ENCODE measurements around the gene IL33.

IL33 gene

DNA sequence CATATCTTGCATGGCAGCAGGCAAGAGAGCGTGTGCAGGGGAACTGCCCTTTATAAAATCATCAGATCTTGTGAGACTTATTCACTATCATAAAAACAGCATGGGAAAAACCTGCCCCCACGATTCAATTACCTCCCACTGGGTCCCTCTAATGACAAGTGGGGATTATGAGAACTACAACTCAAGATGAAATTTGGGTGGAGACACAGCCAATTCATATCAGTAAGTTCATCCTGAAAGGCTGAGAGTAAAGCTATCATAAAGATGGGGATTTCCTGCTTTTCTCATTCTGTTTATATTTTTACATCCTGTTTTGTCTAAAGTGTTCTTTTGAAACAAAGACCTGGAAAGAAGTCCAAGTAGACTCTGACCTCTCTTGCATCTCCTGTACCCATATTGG, 28.9 kb upstream of the IL33 start:
- no peak for DNase-seq (ENCODE audit: low spot score)
- TF ChIP-seq, protein P1, sequence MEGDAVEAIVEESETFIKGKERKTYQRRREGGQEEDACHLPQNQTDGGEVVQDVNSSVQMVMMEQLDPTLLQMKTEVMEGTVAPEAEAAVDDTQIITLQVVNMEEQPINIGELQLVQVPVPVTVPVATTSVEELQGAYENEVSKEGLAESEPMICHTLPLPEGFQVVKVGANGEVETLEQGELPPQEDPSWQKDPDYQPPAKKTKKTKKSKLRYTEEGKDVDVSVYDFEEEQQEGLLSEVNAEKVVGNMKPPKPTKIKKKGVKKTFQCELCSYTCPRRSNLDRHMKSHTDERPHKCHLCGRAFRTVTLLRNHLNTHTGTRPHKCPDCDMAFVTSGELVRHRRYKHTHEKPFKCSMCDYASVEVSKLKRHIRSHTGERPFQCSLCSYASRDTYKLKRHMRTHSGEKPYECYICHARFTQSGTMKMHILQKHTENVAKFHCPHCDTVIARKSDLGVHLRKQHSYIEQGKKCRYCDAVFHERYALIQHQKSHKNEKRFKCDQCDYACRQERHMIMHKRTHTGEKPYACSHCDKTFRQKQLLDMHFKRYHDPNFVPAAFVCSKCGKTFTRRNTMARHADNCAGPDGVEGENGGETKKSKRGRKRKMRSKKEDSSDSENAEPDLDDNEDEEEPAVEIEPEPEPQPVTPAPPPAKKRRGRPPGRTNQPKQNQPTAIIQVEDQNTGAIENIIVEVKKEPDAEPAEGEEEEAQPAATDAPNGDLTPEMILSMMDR (IDR thresholded peaks at IDR 0.05), result no peak
- Histone ChIP-seq H3K4me3 (no peak overlapping the region), H3K27ac (no peak overlapping the region)

DNA sequence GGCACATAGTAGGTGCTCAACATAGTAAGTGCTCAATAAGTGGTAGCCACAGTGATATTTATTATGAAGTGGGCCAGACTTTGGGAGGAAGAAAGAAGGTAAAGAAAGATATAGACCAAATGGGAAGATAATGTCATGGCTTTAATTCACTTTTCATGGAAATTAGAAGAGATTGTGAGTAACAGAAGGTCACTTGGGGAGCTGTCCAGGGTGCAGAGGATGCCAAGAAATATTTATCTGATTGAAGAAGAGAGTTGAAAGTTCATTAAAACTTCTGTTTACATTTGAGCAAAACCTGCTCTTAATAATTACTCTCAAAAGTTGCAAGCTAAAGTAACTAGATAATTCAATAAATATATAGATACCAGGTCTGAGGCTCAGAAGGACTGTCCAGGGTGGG, 28.3 kb upstream of the IL33 start:
- H3K27ac ChIP-seq, result no peak overlapping the region
- TF ChIP-seq, protein P1 (IDR thresholded peaks at IDR 0.05), result no peak
- no peak overlapping the region for H3K4me3 ChIP-seq
- DNase-seq (ENCODE audit: low spot score), result no peak

DNA sequence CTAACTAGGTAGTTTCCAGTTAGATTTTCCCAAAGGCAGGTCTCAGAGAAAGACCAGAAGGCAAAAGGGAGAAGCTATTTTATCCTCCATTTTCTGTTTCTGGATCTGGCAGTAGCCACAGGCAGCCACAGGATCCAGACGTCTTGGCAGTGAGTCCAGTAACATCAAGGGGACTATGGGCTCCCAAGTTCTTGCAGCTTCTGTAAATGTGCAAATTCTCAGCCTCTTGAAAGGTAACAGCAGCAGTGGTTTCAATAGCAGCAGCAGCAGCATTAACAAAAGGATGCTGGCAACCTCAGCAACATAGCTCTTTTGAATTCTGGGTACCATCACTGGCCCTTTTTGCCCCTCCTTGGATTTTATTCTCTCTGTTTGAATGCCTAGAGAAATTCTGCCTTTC, 27.1 kb upstream of the IL33 start:
- Histone ChIP-seq H3K4me3 (no peak overlapping the region), H3K27ac (no peak overlapping the region)
- DNase-seq (ENCODE audit: low spot score), result no peak
- TF ChIP-seq, protein P1 (IDR thresholded peaks at IDR 0.05), result no peak

DNA sequence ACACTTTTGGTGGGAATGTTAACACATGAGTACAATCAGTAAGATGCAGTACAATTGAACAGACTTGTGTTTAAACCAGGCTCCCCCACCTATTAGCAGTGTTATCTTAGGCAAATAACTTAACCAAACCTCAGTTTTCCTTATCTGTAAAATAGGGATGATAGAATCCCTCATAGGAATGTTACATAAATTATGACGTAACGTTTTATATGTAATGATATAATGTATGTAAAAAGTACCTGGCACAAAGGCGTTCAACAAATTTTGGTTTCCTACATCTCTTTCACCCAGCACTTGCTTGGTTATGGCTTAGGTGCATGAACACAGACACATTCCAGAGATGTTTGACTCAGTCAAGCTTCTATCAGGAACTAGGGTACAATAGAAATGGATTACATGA, 26.7 kb upstream of the IL33 start:
- Histone ChIP-seq H3K27ac (no peak overlapping the region), H3K4me3 (no peak overlapping the region)
- TF ChIP-seq, protein P1 (IDR thresholded peaks at IDR 0.05), result no peak
- DNase-seq (ENCODE audit: low spot score), result no peak

DNA sequence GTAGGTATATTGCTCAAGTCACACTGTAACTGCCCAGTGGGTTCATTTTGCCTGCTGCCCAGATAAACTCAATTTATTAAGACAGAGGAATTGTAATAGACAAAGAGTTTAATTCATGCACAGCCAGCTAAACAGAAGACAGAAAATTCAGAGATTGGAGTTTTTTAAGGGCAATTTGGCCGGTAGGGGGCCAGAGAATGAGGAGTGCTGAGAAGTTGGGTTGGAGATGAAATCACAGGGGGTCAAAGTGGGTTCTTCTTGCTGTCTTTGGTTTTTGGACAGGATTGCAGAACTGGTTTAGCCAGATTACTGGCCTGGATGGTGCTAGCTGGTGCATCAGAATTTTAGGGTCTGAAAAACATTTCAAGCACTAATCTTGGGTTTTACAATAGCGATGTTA, 20.7 kb upstream of the IL33 start:
- TF ChIP-seq, protein P1 (IDR thresholded peaks at IDR 0.05), result no peak
- Histone ChIP-seq H3K27ac (no peak overlapping the region), H3K4me3 (no peak overlapping the region)
- no peak for DNase-seq (ENCODE audit: low spot score)

DNA sequence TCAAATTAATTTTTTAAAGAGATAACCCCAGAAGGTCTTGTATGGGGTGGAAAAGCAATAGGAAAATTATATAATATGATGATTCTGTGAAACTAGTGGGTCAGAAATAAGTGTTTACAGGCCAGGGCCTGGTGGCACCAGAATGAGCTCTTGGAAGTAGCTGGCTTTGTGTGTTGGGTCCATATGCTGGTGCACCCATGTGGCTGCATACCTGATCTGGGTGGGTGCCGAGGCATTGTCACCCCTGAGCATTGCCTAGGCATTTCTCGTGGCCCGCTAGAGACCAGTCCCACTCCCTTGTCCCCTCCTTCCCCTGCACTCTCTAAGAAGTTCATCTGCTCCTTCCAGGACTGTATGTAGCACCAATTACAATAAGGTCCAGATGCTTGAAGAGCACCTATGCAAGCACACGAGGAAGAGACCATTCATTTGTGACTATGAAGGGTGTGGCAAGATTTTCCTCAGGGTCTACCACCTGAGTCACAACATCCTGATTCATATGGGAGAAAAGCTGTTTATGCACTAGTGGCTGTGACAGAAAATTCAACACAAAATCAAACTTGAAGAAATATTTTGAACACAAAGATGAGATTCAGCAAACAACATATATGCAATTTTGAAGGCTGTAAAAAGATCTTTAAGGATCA, 19.8 kb upstream of the IL33 start:
- Histone ChIP-seq H3K4me3 (no peak overlapping the region), H3K27ac (no peak overlapping the region)
- TF ChIP-seq, protein P1 (IDR thresholded peaks at IDR 0.05), result no peak
- no peak for DNase-seq (ENCODE audit: low spot score)

DNA sequence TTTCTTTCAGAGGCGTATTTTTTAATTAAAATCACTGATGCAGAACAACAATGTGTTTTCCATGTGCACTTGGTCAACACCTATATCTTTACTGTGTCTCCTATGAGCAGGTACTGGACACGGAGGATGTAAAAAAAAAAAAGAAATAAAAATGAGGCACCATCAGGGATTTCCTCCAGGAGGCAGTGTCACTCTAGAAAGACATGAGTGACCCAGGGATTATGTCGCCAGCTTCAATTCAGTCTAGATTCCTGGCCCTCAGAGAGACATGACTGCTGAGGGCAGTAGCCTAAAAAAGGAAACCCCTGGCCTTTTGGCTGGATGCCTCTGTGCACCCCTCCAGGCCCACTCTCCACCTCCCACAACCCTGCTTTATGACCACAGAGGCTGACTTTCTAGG, 18.3 kb upstream of the IL33 start:
- Histone ChIP-seq H3K4me3 (no peak overlapping the region), H3K27ac (peak overlapping the region in 1 of 2 donors; percentile 18)
- TF ChIP-seq, protein P1 (IDR thresholded peaks at IDR 0.05), result peak; percentile 69
- no peak for DNase-seq (ENCODE audit: low spot score)
